ENCODE data around the gene ABCA12. TPM values are rescaled to one million over a fixed set of nuclear protein-coding genes. Genes with fewer than 3 reads are reported as not detected.

The ABCA12 gene
- total RNA-seq, 1 experiment from 2014 or later: not detected

DNA sequence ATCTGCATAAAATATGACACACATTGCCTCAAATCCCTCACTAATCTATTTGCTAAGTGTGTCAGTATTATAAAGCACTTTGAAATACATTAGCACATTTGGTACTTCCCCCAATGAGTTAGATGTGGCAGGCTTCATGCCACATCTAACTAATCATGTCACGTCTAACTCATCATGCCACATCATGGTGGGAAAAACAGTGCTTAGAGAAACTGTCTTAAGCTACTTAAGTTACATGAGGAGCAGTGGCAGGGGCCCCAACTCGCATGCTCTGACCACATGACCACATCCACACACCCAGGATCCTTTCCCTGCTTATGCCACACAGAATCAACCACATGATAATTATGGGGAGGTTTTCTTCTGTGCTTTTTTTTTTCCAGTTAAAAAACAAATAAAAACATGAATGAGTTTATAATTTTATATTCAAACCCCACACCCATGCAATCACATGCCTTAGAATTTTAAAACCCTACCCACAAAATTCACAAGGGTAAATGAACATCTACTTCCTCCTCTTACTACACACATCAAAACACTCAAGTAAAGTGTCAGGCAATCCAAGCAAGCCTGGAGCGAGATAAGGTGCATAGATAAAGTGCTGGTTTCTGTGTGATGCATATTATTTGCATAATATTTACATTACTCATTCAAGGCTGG, 1.6 kb downstream of the ABCA12 start:
- TF ChIP-seq, protein P1, sequence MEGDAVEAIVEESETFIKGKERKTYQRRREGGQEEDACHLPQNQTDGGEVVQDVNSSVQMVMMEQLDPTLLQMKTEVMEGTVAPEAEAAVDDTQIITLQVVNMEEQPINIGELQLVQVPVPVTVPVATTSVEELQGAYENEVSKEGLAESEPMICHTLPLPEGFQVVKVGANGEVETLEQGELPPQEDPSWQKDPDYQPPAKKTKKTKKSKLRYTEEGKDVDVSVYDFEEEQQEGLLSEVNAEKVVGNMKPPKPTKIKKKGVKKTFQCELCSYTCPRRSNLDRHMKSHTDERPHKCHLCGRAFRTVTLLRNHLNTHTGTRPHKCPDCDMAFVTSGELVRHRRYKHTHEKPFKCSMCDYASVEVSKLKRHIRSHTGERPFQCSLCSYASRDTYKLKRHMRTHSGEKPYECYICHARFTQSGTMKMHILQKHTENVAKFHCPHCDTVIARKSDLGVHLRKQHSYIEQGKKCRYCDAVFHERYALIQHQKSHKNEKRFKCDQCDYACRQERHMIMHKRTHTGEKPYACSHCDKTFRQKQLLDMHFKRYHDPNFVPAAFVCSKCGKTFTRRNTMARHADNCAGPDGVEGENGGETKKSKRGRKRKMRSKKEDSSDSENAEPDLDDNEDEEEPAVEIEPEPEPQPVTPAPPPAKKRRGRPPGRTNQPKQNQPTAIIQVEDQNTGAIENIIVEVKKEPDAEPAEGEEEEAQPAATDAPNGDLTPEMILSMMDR (IDR thresholded peaks at IDR 0.05; ENCODE audit: insufficient read depth in 1 of 2, low read depth in 1 of 2, low read length in 1 of 2, severe bottlenecking in 1 of 2, unreplicated experiment in 1 of 2): no peak
- no peaks in the 10 kb centered on the region for H3K36me3 Mint-ChIP-seq (ENCODE audit: insufficient read depth, unreplicated experiment)
- no peaks in the 10 kb centered on the region for H3K27me3 Mint-ChIP-seq (ENCODE audit: insufficient read depth, unreplicated experiment)
- no peak for DNase-seq
- intact Hi-C loops (cut with micrococcal nuclease; ENCODE audit: unreplicated experiment): no loop called here
- no peak overlapping the region for H3K4me3 Mint-ChIP-seq (ENCODE audit: unreplicated experiment)
- no peaks in the 10 kb centered on the region; the same call in 1 of the 2 replicates for H3K27me3 ChIP-seq (replicated peaks; ENCODE audit: control insufficient read depth, insufficient read depth, low read length)
- no peaks in the 10 kb centered on the region for H3K36me3 ChIP-seq (ENCODE audit: control insufficient read depth, insufficient read depth, low read length)
- no peaks in the 10 kb centered on the region for H3K9me3 Mint-ChIP-seq (ENCODE audit: unreplicated experiment)
- H3K4me1 Mint-ChIP-seq (ENCODE audit: low read depth, unreplicated experiment): peaks cover 9% of the 10 kb centered on the region
- no peak overlapping the region for H3K4me3 ChIP-seq (ENCODE audit: low read depth, low read length)
- POLR2A ChIA-PET: no interaction called here
- no peak overlapping the region for H3K27ac Mint-ChIP-seq (ENCODE audit: unreplicated experiment)
- CTCF ChIA-PET: no interaction called here
- no TSS peak for BruUV-seq (replicated peaks)
- peaks cover 12% of the 10 kb centered on the region; the same call in 1 of the 2 replicates for H3K4me1 ChIP-seq
- H3K9me3 ChIP-seq: no peaks in the 10 kb centered on the region

DNA sequence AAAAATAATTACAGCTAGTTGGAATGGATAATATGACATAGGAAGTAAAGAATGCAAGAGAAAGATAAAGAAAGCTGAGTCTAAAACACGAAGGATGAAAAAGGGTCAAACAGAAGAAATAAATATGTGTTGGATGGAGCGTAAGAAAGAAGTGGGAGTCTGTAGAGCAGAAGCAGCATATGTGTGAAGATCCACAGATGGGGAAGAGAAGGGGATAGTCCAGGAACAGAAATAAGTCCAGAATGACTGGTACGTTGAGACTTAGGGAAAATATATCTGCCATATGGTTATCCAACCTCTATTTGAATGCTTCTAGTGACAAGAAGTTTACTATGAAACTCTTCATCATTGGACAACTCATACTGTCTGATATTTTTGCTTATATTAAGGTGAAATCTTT, 18.0 kb downstream of the ABCA12 start:
- Histone ChIP-seq H3K36me3 (ENCODE audit: control insufficient read depth, insufficient read depth, low read length) (no peaks in the 10 kb centered on the region), H3K9me3 (no peaks in the 10 kb centered on the region; the same call in 1 of the 2 replicates), H3K4me1 (no peaks in the 10 kb centered on the region), H3K27me3 (replicated peaks; ENCODE audit: control insufficient read depth, insufficient read depth, low read length) (no peaks in the 10 kb centered on the region), H3K4me3 (ENCODE audit: low read depth, low read length) (no peak overlapping the region)
- BruUV-seq (replicated peaks): no TSS peak
- Mint-ChIP-seq H3K4me3 (ENCODE audit: unreplicated experiment) (no peak overlapping the region), H3K4me1 (ENCODE audit: low read depth, unreplicated experiment) (no peaks in the 10 kb centered on the region), H3K27me3 (ENCODE audit: insufficient read depth, unreplicated experiment) (peaks cover 7% of the 10 kb centered on the region), H3K9me3 (ENCODE audit: unreplicated experiment) (peaks cover 11% of the 10 kb centered on the region), H3K36me3 (ENCODE audit: insufficient read depth, unreplicated experiment) (no peaks in the 10 kb centered on the region), H3K27ac (ENCODE audit: unreplicated experiment) (no peak overlapping the region)
- DNase-seq: no peak
- ChIA-PET CTCF (no interaction called here), POLR2A (no interaction called here)
- intact Hi-C loops (cut with micrococcal nuclease; ENCODE audit: unreplicated experiment): no loop called here
- TF ChIP-seq, protein P1 (IDR thresholded peaks at IDR 0.05; ENCODE audit: insufficient read depth in 1 of 2, low read depth in 1 of 2, low read length in 1 of 2, severe bottlenecking in 1 of 2, unreplicated experiment in 1 of 2): no peak

DNA sequence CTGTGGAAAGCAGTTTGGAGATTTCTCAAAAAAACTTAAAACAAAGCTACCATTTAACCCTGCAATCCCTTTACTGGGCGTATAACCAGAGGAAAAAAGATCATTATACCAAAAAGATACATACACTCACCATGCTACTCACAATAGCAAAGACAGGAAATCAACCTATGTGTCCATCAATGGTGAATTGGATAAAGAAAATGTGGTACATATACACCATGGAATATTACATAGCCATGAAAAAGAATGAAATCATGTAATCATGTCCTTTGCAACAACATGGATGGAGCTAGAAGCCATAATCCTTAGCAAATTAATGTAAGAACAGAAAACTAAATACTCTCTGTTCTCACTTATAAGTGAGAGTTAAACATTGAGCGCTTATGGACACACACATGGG, 18.6 kb downstream of the ABCA12 start:
- Mint-ChIP-seq H3K27me3 (ENCODE audit: insufficient read depth, unreplicated experiment) (peaks cover 7% of the 10 kb centered on the region), H3K36me3 (ENCODE audit: insufficient read depth, unreplicated experiment) (no peaks in the 10 kb centered on the region), H3K4me3 (ENCODE audit: unreplicated experiment) (no peak overlapping the region), H3K4me1 (ENCODE audit: low read depth, unreplicated experiment) (no peaks in the 10 kb centered on the region), H3K27ac (ENCODE audit: unreplicated experiment) (no peak overlapping the region), H3K9me3 (ENCODE audit: unreplicated experiment) (peaks cover 11% of the 10 kb centered on the region)
- Histone ChIP-seq H3K27me3 (replicated peaks; ENCODE audit: control insufficient read depth, insufficient read depth, low read length) (no peaks in the 10 kb centered on the region), H3K9me3 (no peaks in the 10 kb centered on the region; the same call in 1 of the 2 replicates), H3K36me3 (ENCODE audit: control insufficient read depth, insufficient read depth, low read length) (no peaks in the 10 kb centered on the region), H3K4me1 (no peaks in the 10 kb centered on the region), H3K4me3 (ENCODE audit: low read depth, low read length) (no peak overlapping the region)
- intact Hi-C loops (cut with micrococcal nuclease; ENCODE audit: unreplicated experiment): no loop called here
- TF ChIP-seq, protein P1 (IDR thresholded peaks at IDR 0.05; ENCODE audit: insufficient read depth in 1 of 2, low read depth in 1 of 2, low read length in 1 of 2, severe bottlenecking in 1 of 2, unreplicated experiment in 1 of 2): no peak
- DNase-seq: no peak
- ChIA-PET CTCF (no interaction called here), POLR2A (no interaction called here)
- BruUV-seq (replicated peaks): no TSS peak
